Effector memory CD8-positive, alpha-beta T cell (primary cell): ENCODE results near the gene ASAP3.

Experiments
- ATAC-seq: fragments of 150-1000 bp; cut with Tn5 transposase; replicated peaks from 2 replicates; pipeline ENCODE4 v1.10.0; 2021; ENCODE audit warnings: mild to moderate bottlenecking, moderate library complexity
- DNase-seq, 3 experiments: peaks; one replicate each; pipeline ENCODE4 v3.0.0; 2021
- H3K27ac Mint-ChIP-seq, 2 donors: one replicate each; pipeline ENCODE4 v1.8.0; 2022; ENCODE audit warnings: mild to moderate bottlenecking in 2 of 2, mixed read lengths in 2 of 2, moderate library complexity in 2 of 2
- H3K27me3 Mint-ChIP-seq, 2 donors: one replicate each; pipeline ENCODE4 v1.8.0; 2022; ENCODE audit warnings: mixed read lengths in 2 of 2
- H3K36me3 Mint-ChIP-seq: one replicate; pipeline ENCODE4 v1.8.0; 2022; ENCODE audit warnings: mild to moderate bottlenecking, moderate library complexity, mixed read lengths; ENCODE audit not compliant: insufficient read depth
- H3K4me1 Mint-ChIP-seq, 2 donors: one replicate each; pipeline ENCODE4 v1.8.0; 2022; ENCODE audit warnings: low read depth in 2 of 2, mixed read lengths in 2 of 2
- H3K4me3 Mint-ChIP-seq, 2 donors: one replicate each; pipeline ENCODE4 v1.8.0; 2022; ENCODE audit warnings: mild to moderate bottlenecking in 2 of 2, mixed read lengths in 2 of 2, moderate library complexity in 2 of 2
- H3K9me3 Mint-ChIP-seq, 2 donors: one replicate each; pipeline ENCODE4 v1.8.0; 2022; ENCODE audit warnings: mixed read lengths in 2 of 2

ASAP3 gene

GRCh38 chr1:23444596-23445390 is 39.2 kb downstream of the ASAP3 start:
- ATAC-seq (no peak), DNase-seq (no peak)
- Mint-ChIP-seq H3K9me3 (no peaks in the 10 kb centered on the region), H3K36me3 (peaks cover 3% of the 10 kb centered on the region), H3K4me3 (no peak overlapping the region), H3K27ac (no peak overlapping the region), H3K27me3 (peaks cover 0 to 15% of the 10 kb centered on the region in 2 donors), H3K4me1 (no peaks in the 10 kb centered on the region)

DNA sequence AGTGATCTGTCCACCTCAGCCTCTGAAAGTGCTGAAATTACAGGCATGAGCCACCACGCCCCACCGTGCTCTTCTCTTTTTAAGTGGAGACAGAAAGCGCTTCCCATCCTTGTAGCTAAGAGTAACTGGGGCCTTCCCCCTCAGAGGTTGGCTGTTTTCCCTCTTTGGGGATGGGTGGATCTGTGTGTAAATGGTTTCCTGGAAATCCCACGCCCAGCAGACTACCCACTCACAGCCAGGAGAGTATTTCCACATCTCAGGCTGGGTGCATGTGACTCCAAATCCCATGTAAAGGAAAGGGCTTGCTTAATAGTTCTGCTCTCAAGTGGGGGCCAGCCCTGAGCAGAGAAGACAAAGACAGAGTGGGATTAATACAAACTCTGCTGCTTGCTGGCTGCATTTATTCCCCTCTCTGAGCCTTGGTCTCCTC is 39.9 kb downstream of the ASAP3 start:
- peaks cover 3% of the 10 kb centered on the region for H3K36me3 Mint-ChIP-seq
- no peak for DNase-seq
- ATAC-seq = no peak
- H3K27ac Mint-ChIP-seq = no peak overlapping the region
- no peaks in the 10 kb centered on the region for H3K4me1 Mint-ChIP-seq
- H3K9me3 Mint-ChIP-seq = no peaks in the 10 kb centered on the region
- H3K27me3 Mint-ChIP-seq = peaks cover 0 to 15% of the 10 kb centered on the region in 2 donors
- no peak overlapping the region for H3K4me3 Mint-ChIP-seq

DNA sequence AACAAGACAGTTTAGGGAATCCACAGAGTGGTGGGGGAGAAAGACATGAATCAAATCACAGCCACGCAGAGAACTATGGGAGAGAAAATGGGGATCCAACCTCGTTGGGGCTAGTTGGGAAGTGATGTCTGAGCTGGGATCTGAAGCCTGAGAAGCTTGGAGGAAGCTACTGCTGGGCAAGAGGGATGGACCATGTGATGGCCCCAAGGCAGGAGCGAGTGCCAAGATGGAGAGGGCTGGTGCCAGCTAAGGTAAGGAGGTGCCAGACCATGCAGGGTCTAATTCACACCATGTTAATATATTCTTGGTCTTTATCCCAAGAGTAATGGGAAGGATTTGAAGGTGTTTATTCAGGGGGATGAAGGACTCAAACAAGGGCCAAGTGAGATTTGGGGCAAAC is 41.2 kb downstream of the ASAP3 start:
- Mint-ChIP-seq H3K4me3 (no peak overlapping the region), H3K27ac (no peak overlapping the region), H3K27me3 (peaks cover 0 to 15% of the 10 kb centered on the region in 2 donors), H3K4me1 (no peaks in the 10 kb centered on the region), H3K36me3 (peaks cover 3% of the 10 kb centered on the region), H3K9me3 (no peaks in the 10 kb centered on the region)
- ATAC-seq (no peak), DNase-seq (no peak)

GRCh38 chr1:23441446-23442148 is 42.4 kb downstream of the ASAP3 start:
- Mint-ChIP-seq H3K27me3 (peaks cover 0 to 21% of the 10 kb centered on the region in 2 donors), H3K27ac (no peak overlapping the region), H3K4me1 (no peaks in the 10 kb centered on the region), H3K4me3 (no peak overlapping the region), H3K36me3 (peaks cover 3% of the 10 kb centered on the region), H3K9me3 (no peaks in the 10 kb centered on the region)
- ATAC-seq = no peak
- no peak for DNase-seq

- Mint-ChIP-seq H3K4me1 (no peaks in the 10 kb centered on the region), H3K36me3 (peaks cover 3% of the 10 kb centered on the region), H3K27ac (no peak overlapping the region), H3K9me3 (no peaks in the 10 kb centered on the region), H3K27me3 (peaks cover 4 to 44% of the 10 kb centered on the region in 2 donors), H3K4me3 (no peak overlapping the region)
- ATAC-seq (no peak), DNase-seq (no peak)
Measured at GRCh38 chr1:23438545-23438944, 45.4 kb downstream of the ASAP3 start.

DNA sequence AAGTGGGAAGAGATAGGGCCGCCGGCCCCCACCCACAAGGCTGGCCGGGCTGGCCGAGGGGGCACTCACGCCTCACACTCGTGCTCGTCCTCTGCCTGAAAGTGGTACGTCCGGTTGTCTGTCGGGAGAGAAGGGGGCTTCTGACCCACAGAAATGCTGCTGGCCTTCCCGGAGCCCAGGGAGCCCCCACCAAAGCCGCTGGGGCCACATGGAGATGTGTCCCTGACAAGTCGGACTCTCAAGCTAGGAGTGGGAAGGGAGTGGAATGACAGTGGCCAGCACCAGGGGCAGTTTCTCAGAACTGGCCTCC is 46.7 kb downstream of the ASAP3 start:
- peaks cover 4 to 45% of the 10 kb centered on the region in 2 donors for H3K27me3 Mint-ChIP-seq
- H3K9me3 Mint-ChIP-seq = no peaks in the 10 kb centered on the region
- no peak overlapping the region for H3K27ac Mint-ChIP-seq
- H3K4me3 Mint-ChIP-seq = no peak overlapping the region
- ATAC-seq (no peak), DNase-seq (no peak)
- peaks cover 3% of the 10 kb centered on the region for H3K36me3 Mint-ChIP-seq
- H3K4me1 Mint-ChIP-seq = no peaks in the 10 kb centered on the region

- Mint-ChIP-seq H3K27ac (no peak overlapping the region), H3K4me1 (no peaks in the 10 kb centered on the region), H3K4me3 (peak overlapping the region in 1 of 2 donors; percentile 21), H3K27me3 (peaks cover 4 to 39% of the 10 kb centered on the region in 2 donors), H3K36me3 (peaks cover 3% of the 10 kb centered on the region), H3K9me3 (no peaks in the 10 kb centered on the region)
- DNase-seq (peak in 1 of 3 experiments; percentile 12), ATAC-seq (peak; percentile 50)
Measured at GRCh38 chr1:23436520-23437354, 47.2 kb downstream of the ASAP3 start.

DNA sequence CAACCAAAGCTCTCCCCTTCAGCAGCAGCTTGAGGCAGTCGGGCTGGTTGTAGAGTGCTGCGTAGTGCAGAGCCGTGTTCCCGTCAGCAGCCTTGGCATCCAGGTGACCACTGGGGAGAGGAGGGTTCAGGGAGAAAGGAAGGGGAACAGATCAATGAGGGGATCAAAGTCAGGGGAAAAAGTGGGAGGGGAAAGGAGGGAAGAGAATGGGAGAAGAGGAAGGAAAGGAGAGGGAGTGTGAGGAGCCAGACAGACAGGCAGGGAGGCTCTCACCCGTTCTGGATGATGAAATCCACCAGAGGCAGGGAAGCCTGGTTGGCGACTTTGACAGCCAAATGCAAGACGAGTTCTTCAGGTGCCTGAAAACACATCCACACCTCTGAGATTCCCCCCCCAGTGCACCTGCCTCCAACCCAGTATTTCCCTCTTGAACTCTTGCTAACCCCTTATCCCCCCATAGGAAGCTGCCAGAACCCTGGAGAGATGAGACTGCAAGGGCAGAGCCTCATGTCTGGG is 49.7 kb downstream of the ASAP3 start:
- Mint-ChIP-seq H3K36me3 (no peaks in the 10 kb centered on the region), H3K4me3 (no peak overlapping the region), H3K4me1 (no peaks in the 10 kb centered on the region), H3K27ac (no peak overlapping the region), H3K9me3 (no peaks in the 10 kb centered on the region), H3K27me3 (peaks cover 4 to 50% of the 10 kb centered on the region in 2 donors)
- ATAC-seq (no peak), DNase-seq (no peak)

DNA sequence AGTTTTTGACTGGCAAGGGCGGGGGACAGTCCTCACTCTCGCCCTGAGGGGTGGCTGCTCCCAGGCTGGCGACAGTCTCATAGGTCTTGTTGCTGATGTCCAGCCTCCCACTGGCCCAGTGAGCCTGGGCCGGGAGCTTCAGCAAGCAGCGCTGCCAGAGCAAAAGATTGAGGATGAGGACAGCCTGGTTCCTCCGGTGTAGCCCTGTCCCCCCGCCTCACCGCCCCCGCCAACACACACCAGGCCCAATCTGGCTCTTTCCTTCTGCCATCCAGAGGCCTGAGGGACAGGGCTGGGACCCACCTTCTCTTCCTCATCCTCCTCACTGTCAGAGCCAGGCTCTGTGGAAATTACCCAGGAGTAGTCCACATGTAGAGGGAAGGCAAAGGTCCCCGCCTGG is 50.9 kb downstream of the ASAP3 start:
- no peaks in the 10 kb centered on the region for H3K36me3 Mint-ChIP-seq

GRCh38 chr1:23431431-23431830 is 52.5 kb downstream of the ASAP3 start:
- no peaks in the 10 kb centered on the region for H3K4me1 Mint-ChIP-seq
- DNase-seq (no peak), ATAC-seq (no peak)
- H3K27me3 Mint-ChIP-seq = peaks cover 8 to 65% of the 10 kb centered on the region in 2 donors
- no peaks in the 10 kb centered on the region for H3K36me3 Mint-ChIP-seq
- H3K4me3 Mint-ChIP-seq = no peak overlapping the region
- H3K9me3 Mint-ChIP-seq = no peaks in the 10 kb centered on the region
- H3K27ac Mint-ChIP-seq = no peak overlapping the region

More for the DNA sequence above, 50.9 kb downstream of the ASAP3 start:
- Mint-ChIP-seq H3K4me3 (no peak overlapping the region), H3K27me3 (peaks cover 4 to 62% of the 10 kb centered on the region in 2 donors), H3K9me3 (no peaks in the 10 kb centered on the region), H3K4me1 (no peaks in the 10 kb centered on the region), H3K27ac (no peak overlapping the region)
- DNase-seq (no peak), ATAC-seq (no peak)

- no peak for DNase-seq
- no peaks in the 10 kb centered on the region for H3K9me3 Mint-ChIP-seq
- H3K4me1 Mint-ChIP-seq = no peaks in the 10 kb centered on the region
- H3K27ac Mint-ChIP-seq = no peak overlapping the region
- peaks cover 14 to 71% of the 10 kb centered on the region in 2 donors for H3K27me3 Mint-ChIP-seq
- no peak for ATAC-seq
- H3K36me3 Mint-ChIP-seq = no peaks in the 10 kb centered on the region
- no peak overlapping the region for H3K4me3 Mint-ChIP-seq
Measured at GRCh38 chr1:23430803-23431202, 53.2 kb downstream of the ASAP3 start.

DNA sequence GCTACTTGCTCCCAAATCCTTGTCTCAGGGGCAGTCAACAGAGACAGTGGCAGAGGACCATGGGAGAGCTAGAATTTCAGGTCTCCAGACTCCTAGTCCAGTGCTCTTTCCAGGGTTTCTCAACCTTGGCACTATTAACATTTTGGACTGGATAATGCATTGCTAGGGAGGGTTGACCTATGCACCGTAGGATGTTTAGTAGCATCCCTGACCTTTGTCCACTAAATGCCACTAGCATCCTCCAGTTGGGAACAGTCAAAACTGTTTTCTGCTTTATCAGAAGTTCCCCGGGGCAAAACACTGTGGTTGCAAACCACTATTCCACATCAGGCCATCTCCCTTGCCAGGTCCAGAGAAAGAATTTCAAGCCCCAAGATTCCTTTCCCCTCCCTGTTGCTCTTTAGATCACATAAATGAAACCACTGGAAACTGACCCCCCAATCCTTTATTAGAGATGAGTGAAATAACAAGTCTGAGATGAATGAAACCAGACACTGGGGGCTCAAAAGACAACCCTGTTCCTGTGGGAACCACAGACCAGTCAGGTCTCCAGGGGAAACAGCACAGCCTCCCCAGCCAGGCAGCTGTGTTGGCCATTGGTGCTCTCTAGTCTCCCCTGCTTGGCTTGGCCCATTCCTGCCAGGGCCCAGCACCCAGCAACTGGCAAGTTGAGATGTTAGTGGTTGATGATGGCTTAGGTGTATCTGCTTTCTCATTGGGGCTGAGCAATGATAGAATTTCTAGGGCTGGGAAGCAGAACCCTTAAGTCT is 55.7 kb downstream of the ASAP3 start:
- ATAC-seq (no peak), DNase-seq (no peak)
- peaks cover 5 to 14% of the 10 kb centered on the region in 2 donors for H3K4me1 Mint-ChIP-seq
- H3K36me3 Mint-ChIP-seq = peaks cover 1% of the 10 kb centered on the region
- H3K4me3 Mint-ChIP-seq = no peak overlapping the region
- no peaks in the 10 kb centered on the region for H3K9me3 Mint-ChIP-seq
- H3K27ac Mint-ChIP-seq = no peak overlapping the region
- H3K27me3 Mint-ChIP-seq = peaks cover 21 to 71% of the 10 kb centered on the region in 2 donors

- DNase-seq (no peak), ATAC-seq (no peak)
- Mint-ChIP-seq H3K36me3 (peaks cover 3% of the 10 kb centered on the region), H3K4me1 (peaks cover 12 to 21% of the 10 kb centered on the region in 2 donors), H3K9me3 (no peaks in the 10 kb centered on the region), H3K27ac (no peak overlapping the region), H3K27me3 (peaks cover 21 to 75% of the 10 kb centered on the region in 2 donors), H3K4me3 (no peak overlapping the region)
Measured at GRCh38 chr1:23427550-23427949, 56.4 kb downstream of the ASAP3 start.
